Endothelial cell of umbilical vein (primary cell): ENCODE results near the gene ERBB4. TPM values are rescaled to one million over a fixed set of nuclear protein-coding genes. Genes with fewer than 3 reads are reported as not detected.

Source experiments
- BruUV-seq: library from RNA; stranded (reverse); fragments of 400-500 nt; replicated peaks from 2 replicates; lab custom pipeline; 2021; lab: Mats Ljungman, UMichigan
- CTCF ChIA-PET: fragments of 300-600, 350-600 bp; sonication (Branson Sonifier 250); formaldehyde crosslinking; loops from one replicate; lab custom pipeline; 2021; ENCODE audit warnings: antibody characterized with exemption, inconsistent platforms; lab: Charles Lee
- POLR2A ChIA-PET: fragments of 300-600, 350-600 bp; sonication (Branson Sonifier 250); formaldehyde crosslinking; loops from one replicate; lab custom pipeline; 2021; ENCODE audit warnings: antibody characterized with exemption, inconsistent platforms; lab: Charles Lee
- DNase-seq: peaks from one replicate; pipeline ENCODE4 v3.0.0-alpha.2; 2011; ENCODE audit warnings: low read depth, low spot score
- FAIRE-seq: peaks from 2 replicates; lab custom pipeline; 2011; peaks lifted over from hg19 to GRCh38; lab: Jason Lieb, UNC
- H2AFZ ChIP-seq: 2 replicates; pipeline ENCODE4 v1.6.0; 2012; ENCODE audit warnings: low read depth, low read length, control low read depth, inconsistent platforms
- H3K27ac ChIP-seq: 2 replicates; pipeline ENCODE4 v1.5.1; 2011; ENCODE audit warnings: low read depth, mild to moderate bottlenecking, control low read depth, low read length, moderate library complexity; ENCODE audit not compliant: insufficient read depth
- H3K27me3 ChIP-seq, 2 experiments: 2 replicates each; pipeline versions ENCODE4 v1.6.0 to v1.6.1; 2011; ENCODE audit warnings: low read length in 2 of 2, mixed read lengths in 1 of 2; ENCODE audit not compliant: control insufficient read depth in 2 of 2, insufficient read depth in 2 of 2
- H3K36me3 ChIP-seq, 2 experiments: 2 replicates in 1 of 2; 3 replicates in 1 of 2; pipeline ENCODE4 v1.5.1; 2011; ENCODE audit warnings: low read length in 2 of 2, mild to moderate bottlenecking in 1 of 2, moderate library complexity in 1 of 2; ENCODE audit not compliant: control insufficient read depth in 2 of 2, insufficient read depth in 2 of 2; ENCODE audit errors: extremely low read depth in 1 of 2
- H3K4me1 ChIP-seq: 3 replicates; pipeline ENCODE4 v1.5.1; 2011; ENCODE audit warnings: mild to moderate bottlenecking, low read length; ENCODE audit not compliant: control insufficient read depth, insufficient read depth; ENCODE audit errors: extremely low read depth
- H3K4me2 ChIP-seq: 2 replicates; pipeline ENCODE4 v1.6.1; 2011; ENCODE audit warnings: low read length, control low read depth, mixed read lengths; ENCODE audit not compliant: insufficient read depth
- H3K4me3 ChIP-seq, 3 experiments: fragments of 200-600 bp in 1 of 3; sonication (generic), shearing (Covaris generic) in 1 of 3; replicated peaks in 1 of 3; 2 replicates each; pipeline ENCODE4 v1.5.1; 2011 to 2016; ENCODE audit warnings: control low read depth in 3 of 3, low read length in 3 of 3, mild to moderate bottlenecking in 2 of 3, inconsistent platforms in 1 of 3, low read depth in 1 of 3, moderate library complexity in 1 of 3; ENCODE audit not compliant: insufficient read depth in 1 of 3
- H3K79me2 ChIP-seq: 2 replicates; pipeline ENCODE4 v1.6.0; 2012; ENCODE audit warnings: low read length, inconsistent platforms; ENCODE audit not compliant: control insufficient read depth, insufficient read depth
- H3K9ac ChIP-seq: replicated peaks from 2 replicates; pipeline ENCODE3; 2011; ENCODE audit warnings: low read length, control low read depth; ENCODE audit not compliant: insufficient read depth; ENCODE audit errors: extremely low read depth
- H3K9me1 ChIP-seq: replicated peaks from 3 replicates; pipeline ENCODE4 v1.6.0; 2011; ENCODE audit warnings: mild to moderate bottlenecking, low read length; ENCODE audit not compliant: control insufficient read depth, insufficient read depth; ENCODE audit errors: extremely low read depth
- H3K9me3 ChIP-seq: replicated peaks from 2 replicates; pipeline ENCODE4 v1.5.1; 2012; ENCODE audit warnings: low read length, inconsistent platforms; ENCODE audit not compliant: control insufficient read depth, insufficient read depth
- H4K20me1 ChIP-seq: replicated peaks from 2 replicates; pipeline ENCODE3; 2011; ENCODE audit warnings: mild to moderate bottlenecking, low read length; ENCODE audit not compliant: control insufficient read depth, insufficient read depth; ENCODE audit errors: extremely low read depth
- EZH2 ChIP-seq: IDR thresholded peaks from 2 replicates; pipeline ENCODE4 v1.6.1; 2012; ENCODE audit warnings: borderline replicate concordance, low read depth, mild to moderate bottlenecking, moderate library complexity, low read length, inconsistent platforms; ENCODE audit not compliant: severe bottlenecking
- FOS ChIP-seq: IDR thresholded peaks from 2 replicates; pipeline ENCODE4 v1.6.1; 2011; ENCODE audit warnings: mild to moderate bottlenecking, low read length, moderate library complexity, borderline replicate concordance; ENCODE audit not compliant: insufficient read depth
- GATA2 ChIP-seq: IDR thresholded peaks from 2 replicates; pipeline ENCODE4 v1.7.0; 2011; ENCODE audit warnings: low read depth, mild to moderate bottlenecking, moderate library complexity, mixed read lengths, low read length; ENCODE audit not compliant: insufficient read length, insufficient read depth
- JUN ChIP-seq: IDR thresholded peaks from 2 replicates; pipeline ENCODE4 v1.6.1; 2011; ENCODE audit warnings: borderline replicate concordance, low read depth; ENCODE audit not compliant: insufficient read length, insufficient read depth
- MYC ChIP-seq: IDR thresholded peaks from one replicate; pipeline ENCODE4 v1.6.1; 2011; ENCODE audit warnings: mild to moderate bottlenecking, low read depth, low read length
- POLR2A ChIP-seq: IDR thresholded peaks from 2 replicates; pipeline ENCODE4 v1.6.1; 2012; ENCODE audit warnings: low read depth, mild to moderate bottlenecking, control low read depth, low read length
- POLR2AphosphoS5 ChIP-seq: IDR thresholded peaks from 2 replicates; pipeline ENCODE4 v1.6.1; 2012; ENCODE audit warnings: low read depth, mild to moderate bottlenecking, control low read depth, low read length, moderate library complexity; ENCODE audit not compliant: insufficient read depth
- dilution Hi-C: fragments of 300-500 bp; cut with MboI; formaldehyde crosslinking; loops from one replicate; pipeline ENCODE4 v1.15.0; 2019; ENCODE audit warnings: low sequenced_read_pairs; ENCODE audit not compliant: extremely low pct_ligation_motif_present
- intact Hi-C: fragments of 100-400 bp; cut with micrococcal nuclease; formaldehyde crosslinking; loops from one replicate; pipeline ENCODE4 v1.10.0; 2022
- polyA plus RNA-seq, 4 experiments: library from polyadenylated mRNA; depleted of rRNA in 3 of 4; stranded (reverse) in 3 of 4; unstranded in 1 of 4; fragments of >200 nt; gene quantifications; 2 replicates each; pipeline versions ENCODE4 v1.2.1 to v1.2.3, GENCODE V29; 2011 to 2012; ENCODE audit warnings: missing spikeins in 1 of 4
- total RNA-seq: library from RNA; stranded (reverse); gene quantifications from 2 replicates; pipeline ENCODE4 v1.2.3, GENCODE V29; 2021
- TF ChIP-seq, protein P1 (sequence below): IDR thresholded peaks from 2 replicates; pipeline ENCODE4 v1.6.1; 2011; ENCODE audit not compliant: insufficient read depth, insufficient read length
- TF ChIP-seq, protein P2 (sequence below), 2 donors: IDR thresholded peaks; 1 replicate in 1 of 2; 2 replicates in 1 of 2; pipeline ENCODE4 v1.5.1; 2011; ENCODE audit warnings: low read length in 2 of 2, mild to moderate bottlenecking in 2 of 2, moderate library complexity in 2 of 2, control low read depth in 1 of 2, inconsistent platforms in 1 of 2, low read depth in 1 of 2; ENCODE audit not compliant: insufficient read depth in 1 of 2; ENCODE audit errors: extremely low read depth in 1 of 2

The ERBB4 gene
- total and polyA plus RNA-seq, 2 donors (not counting 3 experiments of a cell fraction or from before 2014, with no cell fraction given): 0.01 to 0.27 TPM

DNA sequence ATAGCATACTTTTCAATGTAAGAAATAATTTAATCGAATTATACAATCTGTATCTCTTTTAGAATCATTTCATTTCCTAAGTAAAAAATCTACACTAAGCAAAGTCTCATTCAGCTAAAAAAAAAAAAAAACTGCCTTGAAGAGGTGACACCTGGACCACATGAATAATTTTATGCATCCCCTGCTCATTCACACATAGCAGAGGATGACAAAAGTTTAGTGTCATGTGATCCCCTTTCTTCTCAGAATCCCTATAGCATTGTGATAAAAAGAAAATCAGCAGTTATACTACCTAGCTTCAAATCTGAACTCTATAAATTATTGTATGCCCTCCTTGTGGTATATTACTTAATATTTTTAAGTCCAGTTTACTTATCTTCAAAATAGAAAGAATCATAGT, 603.8 kb downstream of the ERBB4 start:
- dilution Hi-C loops (no loop called here), intact Hi-C loops (no loop called here)
- no TSS peak for BruUV-seq
- FAIRE-seq: no peak
- Histone ChIP-seq H3K36me3 (no peaks in the 10 kb centered on the region), H3K4me2 (no peak overlapping the region), H3K4me3 (no peak overlapping the region), H3K27ac (no peak overlapping the region), H4K20me1 (no peaks in the 10 kb centered on the region), H3K9me3 (no peaks in the 10 kb centered on the region), H3K79me2 (no peaks in the 10 kb centered on the region), H3K27me3 (no peaks in the 10 kb centered on the region), H2AFZ (no peak overlapping the region), H3K4me1 (no peaks in the 10 kb centered on the region), H3K9me1 (no peaks in the 10 kb centered on the region), H3K9ac (no peak overlapping the region)
- CTCF ChIA-PET: interaction anchor here (0.6 to 1.6 kb wide), 2 partner anchors 14 to 21 kb away, joined by 3 to 4 read pairs; no protein-coding TSS in a partner anchor
- no peak for DNase-seq
- POLR2A ChIA-PET: no interaction called here
- no peak for TF ChIP-seq JUN
- no peak for TF ChIP-seq FOS
- TF ChIP-seq EZH2: no peak
- TF ChIP-seq, protein P1, sequence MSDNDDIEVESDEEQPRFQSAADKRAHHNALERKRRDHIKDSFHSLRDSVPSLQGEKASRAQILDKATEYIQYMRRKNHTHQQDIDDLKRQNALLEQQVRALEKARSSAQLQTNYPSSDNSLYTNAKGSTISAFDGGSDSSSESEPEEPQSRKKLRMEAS: no peak
- TF ChIP-seq POLR2AphosphoS5: no peak
- TF ChIP-seq MYC: no peak
- no peak for TF ChIP-seq POLR2A
- TF ChIP-seq GATA2: no peak
- TF ChIP-seq, protein P2, sequence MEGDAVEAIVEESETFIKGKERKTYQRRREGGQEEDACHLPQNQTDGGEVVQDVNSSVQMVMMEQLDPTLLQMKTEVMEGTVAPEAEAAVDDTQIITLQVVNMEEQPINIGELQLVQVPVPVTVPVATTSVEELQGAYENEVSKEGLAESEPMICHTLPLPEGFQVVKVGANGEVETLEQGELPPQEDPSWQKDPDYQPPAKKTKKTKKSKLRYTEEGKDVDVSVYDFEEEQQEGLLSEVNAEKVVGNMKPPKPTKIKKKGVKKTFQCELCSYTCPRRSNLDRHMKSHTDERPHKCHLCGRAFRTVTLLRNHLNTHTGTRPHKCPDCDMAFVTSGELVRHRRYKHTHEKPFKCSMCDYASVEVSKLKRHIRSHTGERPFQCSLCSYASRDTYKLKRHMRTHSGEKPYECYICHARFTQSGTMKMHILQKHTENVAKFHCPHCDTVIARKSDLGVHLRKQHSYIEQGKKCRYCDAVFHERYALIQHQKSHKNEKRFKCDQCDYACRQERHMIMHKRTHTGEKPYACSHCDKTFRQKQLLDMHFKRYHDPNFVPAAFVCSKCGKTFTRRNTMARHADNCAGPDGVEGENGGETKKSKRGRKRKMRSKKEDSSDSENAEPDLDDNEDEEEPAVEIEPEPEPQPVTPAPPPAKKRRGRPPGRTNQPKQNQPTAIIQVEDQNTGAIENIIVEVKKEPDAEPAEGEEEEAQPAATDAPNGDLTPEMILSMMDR (IDR thresholded peaks at IDR 0.05; ENCODE audit: extremely low read depth in 1 of 2, insufficient read depth in 1 of 2, low read depth in 1 of 2, low read length in 2 of 2): no peak
